Right atrium auricular region (tissue), 2 donors: ENCODE results near the gene MESP1. TPM values are rescaled to one million over a fixed set of nuclear protein-coding genes. Genes with fewer than 3 reads are reported as not detected.

Experiments
- DNase-seq: peaks from one replicate; pipeline ENCODE4 v3.0.0-alpha.2; 2019; ENCODE audit warnings: low spot score
- H3K27ac ChIP-seq, 2 donors: fragments of 200-600 bp; sonication (generic); 1 replicate in 1 of 2; 2 replicates in 1 of 2; pipeline ENCODE4 v1.5.1; 2016 to 2019
- H3K27me3 ChIP-seq, 2 donors: fragments of 200-600 bp; sonication (generic); one replicate each; pipeline versions ENCODE4 v1.5.1 to v1.6.0; 2017 to 2019
- H3K36me3 ChIP-seq: fragments of 200-600 bp; sonication (generic); one replicate; pipeline ENCODE4 v1.5.1; 2016
- H3K4me1 ChIP-seq, 2 donors: fragments of 200-600 bp; sonication (generic); one replicate each; pipeline versions ENCODE4 v1.5.1 to v1.6.0; 2017 to 2019
- H3K4me3 ChIP-seq, 2 donors: fragments of 200-600 bp; sonication (generic); 1 replicate in 1 of 2; 2 replicates in 1 of 2; pipeline ENCODE4 v1.5.1; 2017 to 2019; ENCODE audit warnings: mild to moderate bottlenecking in 1 of 2, moderate library complexity in 1 of 2
- H3K9me3 ChIP-seq, 2 donors: fragments of 200-600 bp; sonication (generic); one replicate each; pipeline ENCODE4 v1.5.1; 2019
- CTCF ChIP-seq, 2 donors: fragments of 200-600 bp; sonication (generic); IDR thresholded peaks; one replicate each; pipeline ENCODE4 v1.5.1; 2019; ENCODE audit warnings: antibody characterized with exemption in 2 of 2
- total RNA-seq, 2 donors: library from RNA; depleted of rRNA; stranded (reverse); fragments of >200 nt; gene quantifications; one replicate each; pipeline ENCODE4 v1.1.0, GENCODE V29; 2016

The MESP1 gene
- total RNA-seq, 2 donors from 2014 or later = 2.3 to 2.4 TPM

- Histone ChIP-seq H3K4me3 (no peak overlapping the region), H3K9me3 (no peaks in the 10 kb centered on the region), H3K27me3 (no peaks in the 10 kb centered on the region), H3K36me3 (no peaks in the 10 kb centered on the region), H3K4me1 (peaks cover 0 to 14% of the 10 kb centered on the region in 2 donors), H3K27ac (no peak overlapping the region)
- no peak for DNase-seq
- TF ChIP-seq CTCF (IDR thresholded peaks at IDR 0.05) = no peak
Measured at GRCh38 chr15:89753855-89754254, 2.8 kb upstream of the MESP1 start.

- H3K27me3 ChIP-seq = no peaks in the 10 kb centered on the region
- H3K36me3 ChIP-seq = no peaks in the 10 kb centered on the region
- no peak overlapping the region for H3K27ac ChIP-seq
- H3K9me3 ChIP-seq = no peaks in the 10 kb centered on the region
- H3K4me3 ChIP-seq = no peak overlapping the region
- no peak for DNase-seq
- TF ChIP-seq CTCF (IDR thresholded peaks at IDR 0.05) = no peak
- peaks cover 0 to 14% of the 10 kb centered on the region in 2 donors for H3K4me1 ChIP-seq
Measured at GRCh38 chr15:89751748-89752147, 699 bp upstream of the MESP1 start.

GRCh38 chr15:89749951-89750559, 994 bp downstream of the MESP1 start:
- Histone ChIP-seq H3K27ac (peak overlapping the region; percentile 49 to 65), H3K36me3 (no peaks in the 10 kb centered on the region), H3K27me3 (no peaks in the 10 kb centered on the region), H3K4me3 (peak overlapping the region; percentile 49 to 65), H3K4me1 (peaks cover 0 to 14% of the 10 kb centered on the region in 2 donors), H3K9me3 (no peaks in the 10 kb centered on the region)
- TF ChIP-seq CTCF (IDR thresholded peaks at IDR 0.05) = no peak
- no peak for DNase-seq

- TF ChIP-seq CTCF (IDR thresholded peaks at IDR 0.05) = no peak
- no peak for DNase-seq
- Histone ChIP-seq H3K27ac (no peak overlapping the region), H3K36me3 (no peaks in the 10 kb centered on the region), H3K9me3 (no peaks in the 10 kb centered on the region), H3K4me3 (peak overlapping the region in 1 of 2 donors; percentile 65), H3K4me1 (peaks cover 0 to 14% of the 10 kb centered on the region in 2 donors), H3K27me3 (no peaks in the 10 kb centered on the region)
Measured at GRCh38 chr15:89749526-89749925, 1.5 kb downstream of the MESP1 start.

- Histone ChIP-seq H3K4me1 (peaks cover 0 to 14% of the 10 kb centered on the region in 2 donors), H3K4me3 (no peak overlapping the region), H3K27me3 (no peaks in the 10 kb centered on the region), H3K9me3 (no peaks in the 10 kb centered on the region), H3K36me3 (no peaks in the 10 kb centered on the region), H3K27ac (no peak overlapping the region)
- TF ChIP-seq CTCF (IDR thresholded peaks at IDR 0.05) = no peak
- DNase-seq = no peak
Measured at GRCh38 chr15:89749054-89749453, 2.0 kb downstream of the MESP1 start.
